ENCODE data around the gene ZSCAN5B.
"Not testable (repeated sequence)": the region's sequence is repeated elsewhere in the genome, so short reads cannot be mapped to it uniquely, and the experiment has no call there.

Gene ZSCAN5B

DNA sequence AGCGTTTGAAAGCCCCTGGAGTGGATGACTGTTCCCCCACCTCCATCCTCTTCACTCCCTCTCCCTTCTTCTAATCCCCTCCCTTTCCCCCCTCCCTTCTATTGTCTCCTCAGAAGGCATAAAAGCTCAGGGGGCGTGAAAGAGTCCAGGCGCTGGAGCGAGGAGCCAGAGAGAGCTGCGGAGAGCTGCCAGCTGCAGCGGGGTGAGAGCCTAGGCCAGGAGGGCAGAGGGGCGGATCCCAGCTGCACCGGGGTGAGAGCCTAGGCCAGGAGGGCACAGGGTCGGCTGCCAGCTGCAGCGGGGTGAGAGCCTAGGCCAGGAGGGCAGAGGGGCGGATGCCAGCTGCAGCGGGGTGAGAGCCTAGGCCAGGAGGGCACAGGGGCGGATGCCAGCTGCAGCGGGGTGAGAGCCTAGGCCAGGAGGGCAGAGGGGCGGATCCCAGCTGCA lies 21.7 kb downstream of the ZSCAN5B start, which contains the start of gene GALP:
TSS of gene GALP (plus strand) at position 148 of the 447 bp plus-strand sequence. CDS start 1,101 bp downstream, outside the sequence.
- not testable (repeated sequence) for DNase-seq (ENCODE audit: low read depth)

- DNase-seq (ENCODE audit: low read depth), result no peak
Observed at GRCh38 chr19:56174550-56174949, 23.0 kb downstream of the ZSCAN5B start.

- no peak for DNase-seq (ENCODE audit: low read depth)
Observed at GRCh38 chr19:56174086-56174485, 23.5 kb downstream of the ZSCAN5B start.

- DNase-seq (ENCODE audit: low read depth), result peak; percentile 52
Observed at GRCh38 chr19:56170261-56170660, 27.3 kb downstream of the ZSCAN5B start.

- DNase-seq (ENCODE audit: low read depth), result no peak
Observed at GRCh38 chr19:56167064-56167578, 30.5 kb downstream of the ZSCAN5B start.

DNA sequence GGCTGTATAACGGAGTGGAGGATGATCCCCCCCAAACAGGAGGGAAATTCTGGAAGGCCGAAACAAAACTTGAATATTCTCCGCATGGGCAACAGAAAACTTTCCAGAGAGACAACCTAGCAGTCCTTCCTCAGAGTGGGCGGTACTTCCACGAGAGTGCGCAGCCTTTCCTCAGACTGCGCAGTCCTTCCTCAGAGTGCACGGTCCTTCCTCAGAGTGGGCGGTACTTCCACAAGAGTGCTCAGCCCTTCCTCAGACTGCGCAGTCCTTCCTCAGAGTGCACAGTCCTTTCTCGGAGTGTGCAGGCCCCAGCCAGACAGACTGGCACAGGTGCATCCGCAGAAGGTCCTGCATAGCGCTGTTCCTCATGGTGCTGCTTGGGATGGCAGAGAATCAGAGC lies 34.5 kb downstream of the ZSCAN5B start:
- DNase-seq (ENCODE audit: low read depth), result no peak

DNA sequence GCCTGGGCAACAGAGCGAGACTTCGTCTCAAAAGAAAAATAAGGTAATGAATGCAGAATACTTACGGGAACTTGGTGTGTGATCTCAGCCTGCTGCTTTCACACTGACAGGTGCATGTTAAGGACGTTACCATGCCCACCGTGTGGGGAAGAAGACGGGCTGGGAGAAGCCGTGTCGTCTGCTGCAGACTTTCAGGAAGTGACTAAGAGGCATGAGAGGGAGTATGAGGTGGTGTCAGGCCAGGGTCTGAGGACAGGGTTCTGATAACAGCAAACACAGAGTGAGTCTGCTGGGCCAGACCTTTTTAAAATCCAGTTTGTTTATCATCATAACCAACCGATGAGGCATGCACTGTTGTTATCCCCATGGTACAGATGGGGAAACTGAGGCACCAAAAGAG lies 35.3 kb downstream of the ZSCAN5B start:
- DNase-seq (ENCODE audit: low read depth), result peak; percentile 64

- no peak for DNase-seq (ENCODE audit: low read depth)
Observed at GRCh38 chr19:56161534-56161933, 36.0 kb downstream of the ZSCAN5B start.

DNA sequence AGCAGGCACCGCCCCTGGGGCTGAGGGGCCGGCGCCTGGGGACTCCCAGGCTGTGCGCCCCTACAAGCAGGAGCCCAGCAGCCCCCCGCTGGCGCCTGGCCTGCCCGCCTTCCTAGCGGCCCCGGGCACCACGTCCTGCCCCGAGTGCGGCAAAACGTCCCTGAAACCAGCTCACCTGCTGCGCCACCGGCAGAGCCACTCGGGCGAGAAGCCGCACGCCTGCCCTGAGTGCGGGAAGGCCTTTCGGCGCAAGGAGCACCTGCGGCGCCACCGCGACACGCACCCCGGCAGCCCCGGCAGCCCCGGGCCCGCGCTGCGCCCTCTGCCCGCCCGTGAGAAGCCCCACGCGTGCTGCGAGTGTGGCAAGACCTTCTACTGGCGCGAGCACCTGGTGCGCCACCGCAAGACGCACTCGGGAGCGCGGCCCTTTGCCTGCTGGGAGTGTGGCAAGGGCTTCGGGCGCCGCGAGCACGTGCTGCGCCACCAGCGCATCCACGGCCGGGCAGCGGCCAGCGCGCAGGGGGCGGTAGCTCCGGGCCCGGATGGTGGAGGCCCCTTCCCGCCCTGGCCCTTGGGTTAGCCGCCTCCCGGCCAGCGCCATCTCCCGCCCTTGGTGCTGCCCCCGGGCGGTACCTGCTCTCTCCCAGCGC lies 37.8 kb downstream of the ZSCAN5B start:
- DNase-seq (ENCODE audit: low read depth), result no peak

GRCh38 chr19:56159009-56159559 lies 38.5 kb downstream of the ZSCAN5B start:
- DNase-seq (ENCODE audit: low read depth), result no peak

- no peak for DNase-seq (ENCODE audit: low read depth)
Observed at GRCh38 chr19:56158170-56158757, 39.3 kb downstream of the ZSCAN5B start.

- DNase-seq (ENCODE audit: low read depth), result no peak
Observed at GRCh38 chr19:56156768-56157167, 40.8 kb downstream of the ZSCAN5B start.

DNA sequence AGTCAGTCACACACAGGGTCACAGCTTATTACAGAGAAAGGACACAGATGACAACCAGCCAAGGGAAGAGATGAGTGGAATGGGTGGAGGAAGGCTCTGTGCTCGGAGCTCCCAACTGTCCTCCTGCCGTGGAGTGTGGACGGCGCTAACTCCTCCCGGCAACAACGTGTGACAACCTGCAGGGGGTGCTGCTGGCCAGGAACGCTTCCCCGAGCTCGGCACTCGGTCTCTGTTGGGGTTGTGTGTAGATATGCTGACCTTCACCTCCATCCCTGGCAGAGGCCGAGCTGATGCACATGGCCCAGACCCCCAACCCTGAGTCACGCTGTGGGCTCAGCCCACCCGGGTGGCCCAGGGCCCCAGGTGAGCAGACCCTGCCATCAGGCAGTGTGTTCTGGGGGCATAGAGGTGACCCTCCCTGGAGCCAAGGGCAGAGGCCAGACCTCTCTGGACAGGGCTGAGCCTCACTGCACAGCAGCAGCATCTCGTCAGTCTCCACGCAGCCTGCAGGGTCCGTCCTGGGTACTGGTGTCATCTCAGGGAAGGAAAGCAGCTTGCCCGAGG lies 42.4 kb downstream of the ZSCAN5B start:
- no peak for DNase-seq (ENCODE audit: low read depth)

- no peak for DNase-seq (ENCODE audit: low read depth)
Observed at GRCh38 chr19:56153507-56153906, 44.1 kb downstream of the ZSCAN5B start.

DNA sequence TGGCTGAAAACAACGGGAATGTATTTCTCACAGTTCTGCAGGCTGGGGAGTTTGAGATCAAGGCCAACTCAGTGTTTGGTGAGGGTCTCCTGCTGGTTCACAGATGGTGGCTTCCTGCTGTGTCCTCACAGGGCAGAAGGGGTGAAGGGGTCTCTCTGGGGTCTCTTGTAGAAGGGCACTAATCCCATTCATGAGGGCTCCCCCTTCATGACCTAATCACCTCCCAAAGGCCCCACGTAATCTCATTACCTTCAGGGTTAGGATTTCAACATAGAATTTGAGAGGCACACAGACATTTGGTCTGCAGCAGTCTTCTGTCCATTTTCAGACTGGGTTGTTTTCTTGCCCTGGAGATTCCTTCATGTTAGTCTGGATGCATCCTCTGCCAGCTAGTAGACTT lies 44.9 kb downstream of the ZSCAN5B start:
- no peak for DNase-seq (ENCODE audit: low read depth)

- DNase-seq (ENCODE audit: low read depth), result no peak
Observed at GRCh38 chr19:56150358-56150757, 47.2 kb downstream of the ZSCAN5B start.

GRCh38 chr19:56149656-56150038 lies 47.9 kb downstream of the ZSCAN5B start:
- DNase-seq (ENCODE audit: low read depth), result no peak

DNA sequence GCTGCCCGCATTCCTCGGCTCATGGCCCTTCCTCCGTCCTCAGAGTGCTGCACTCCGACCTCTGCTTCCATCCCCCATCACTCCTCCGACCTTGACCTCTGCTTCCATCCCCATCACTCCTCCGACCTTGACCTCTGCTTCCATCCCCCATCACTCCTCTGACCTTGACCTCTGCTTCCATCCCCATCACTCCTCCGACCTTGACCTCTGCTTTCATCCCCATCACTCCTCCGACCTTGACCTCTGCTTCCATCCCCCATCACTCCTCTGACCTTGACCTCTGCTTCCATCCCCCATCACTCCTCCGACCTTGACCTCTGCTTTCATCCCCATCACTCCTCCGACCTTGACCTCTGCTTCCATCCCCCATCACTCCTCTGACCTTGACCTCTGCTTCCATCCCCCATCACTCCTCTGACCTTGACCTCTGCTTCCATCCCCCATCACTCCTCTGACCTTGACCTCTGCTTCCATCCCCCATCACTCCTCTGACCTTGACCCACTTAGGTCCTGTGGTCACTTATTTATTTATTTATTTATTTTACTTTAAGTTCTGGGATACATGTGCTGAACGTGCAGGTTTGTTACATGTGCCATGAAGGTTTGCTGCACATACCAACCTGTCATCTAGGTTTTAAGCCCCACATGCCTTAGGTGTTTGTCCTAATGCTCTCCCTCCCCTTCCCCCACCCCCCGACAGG lies 48.5 kb downstream of the ZSCAN5B start:
- DNase-seq (ENCODE audit: low read depth), result not testable (repeated sequence)

- DNase-seq (ENCODE audit: low read depth), result no peak
Observed at GRCh38 chr19:56148096-56148495, 49.5 kb downstream of the ZSCAN5B start.

DNA sequence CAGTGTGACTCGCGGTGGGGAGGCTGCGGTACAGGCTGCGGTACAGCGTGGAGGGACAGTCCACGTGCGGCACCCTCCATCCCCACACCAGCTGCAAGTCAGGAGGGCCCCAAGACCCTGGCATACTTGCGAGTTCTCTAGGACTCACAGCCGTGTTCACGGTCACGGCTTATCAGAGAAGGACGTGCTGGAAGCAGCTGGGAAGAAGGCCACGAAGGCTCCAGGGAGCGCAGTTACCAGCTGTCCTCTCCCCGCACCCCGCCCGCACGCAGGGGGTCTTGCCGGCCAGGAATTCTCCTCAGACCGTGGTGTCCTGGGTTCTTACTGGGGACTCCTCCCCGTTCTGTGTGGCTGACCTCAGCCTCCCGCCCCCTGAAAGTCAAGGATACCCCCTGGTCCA lies 50.3 kb downstream of the ZSCAN5B start:
- no peak for DNase-seq (ENCODE audit: low read depth)

DNA sequence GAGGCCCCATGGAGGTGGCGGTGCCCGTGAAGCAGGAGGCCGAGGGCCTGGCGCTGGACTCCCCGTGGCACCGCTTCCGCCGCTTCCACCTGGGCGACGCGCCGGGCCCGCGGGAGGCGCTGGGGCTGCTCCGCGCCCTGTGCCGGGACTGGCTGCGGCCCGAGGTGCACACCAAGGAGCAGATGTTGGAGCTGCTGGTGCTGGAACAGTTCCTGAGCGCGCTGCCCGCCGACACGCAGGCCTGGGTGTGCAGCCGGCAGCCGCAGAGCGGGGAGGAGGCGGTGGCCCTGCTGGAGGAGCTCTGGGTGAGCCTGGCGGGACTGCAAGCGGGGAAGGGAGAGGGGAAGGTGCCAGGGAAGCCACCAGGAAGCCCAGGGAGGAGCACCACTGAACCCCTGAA lies 50.7 kb downstream of the ZSCAN5B start:
- DNase-seq (ENCODE audit: low read depth), result no peak

GRCh38 chr19:56145698-56146097 lies 51.9 kb downstream of the ZSCAN5B start:
- DNase-seq (ENCODE audit: low read depth), result no peak
